HG02970 (cell line): ENCODE results near the gene LAMA1.

Experiments used
- ATAC-seq: cut with Tn5 transposase; IDR thresholded peaks from one replicate; pipeline ENCODE4 v1.9.1; 2021; ENCODE audit warnings: mild to moderate bottlenecking, moderate library complexity, moderate number of reproducible peaks; ENCODE audit not compliant: unreplicated experiment, low FRiP score

The LAMA1 gene

DNA sequence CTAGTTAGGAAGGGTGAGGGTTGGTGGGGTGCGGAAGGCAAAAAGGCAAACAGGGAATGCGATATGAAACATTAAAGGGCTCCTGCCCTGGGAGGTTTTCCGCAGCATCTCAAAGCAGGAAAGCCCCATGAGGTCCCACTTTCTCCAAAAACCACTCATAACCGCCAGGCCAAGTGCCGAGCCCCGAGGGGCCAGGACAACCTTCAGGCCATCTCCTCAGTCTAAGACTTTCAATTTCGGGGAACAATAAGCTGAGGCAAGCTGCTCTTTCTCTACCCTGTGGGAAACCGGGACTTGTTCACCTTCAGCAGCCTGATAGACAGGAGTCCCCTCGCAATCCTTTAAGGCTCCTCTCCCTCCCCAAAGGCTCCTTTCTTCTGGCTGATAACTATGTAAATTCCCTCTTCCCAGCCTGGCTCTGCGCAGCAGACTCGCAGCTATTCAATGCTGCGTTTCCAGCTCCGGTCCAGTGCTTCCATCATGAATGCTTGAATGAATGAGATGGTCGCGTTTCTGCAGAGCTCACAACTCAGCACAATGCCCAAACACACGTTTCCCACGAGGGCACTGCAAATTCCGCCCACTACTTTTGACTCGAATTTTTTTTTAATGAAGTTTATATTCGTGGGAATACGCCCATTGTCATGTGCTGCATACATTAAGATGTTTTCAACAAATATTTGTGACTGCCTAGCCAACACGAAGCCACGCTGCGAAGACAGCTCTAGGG, 1.4 kb downstream of the LAMA1 start:
- ATAC-seq, result no peak

DNA sequence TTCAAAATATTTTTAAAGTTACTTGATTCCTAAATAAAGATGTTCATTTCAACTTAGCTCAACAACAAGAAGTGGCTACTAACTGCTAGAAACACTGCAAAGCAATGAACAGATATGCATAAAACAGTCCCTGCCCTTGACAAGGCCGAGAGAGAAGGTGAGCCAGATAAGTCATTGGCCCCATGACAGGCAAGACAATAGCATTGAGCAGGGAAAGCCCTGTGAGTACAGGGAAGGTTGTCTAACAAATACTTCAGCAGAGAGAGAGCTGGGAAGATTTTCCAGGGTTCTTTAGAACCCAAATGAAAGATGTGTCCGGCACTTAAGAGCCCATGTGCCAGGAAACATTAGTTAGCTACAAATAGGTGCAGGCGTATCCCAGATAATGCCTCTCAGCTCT, 4.7 kb downstream of the LAMA1 start:
- ATAC-seq, result no peak

DNA sequence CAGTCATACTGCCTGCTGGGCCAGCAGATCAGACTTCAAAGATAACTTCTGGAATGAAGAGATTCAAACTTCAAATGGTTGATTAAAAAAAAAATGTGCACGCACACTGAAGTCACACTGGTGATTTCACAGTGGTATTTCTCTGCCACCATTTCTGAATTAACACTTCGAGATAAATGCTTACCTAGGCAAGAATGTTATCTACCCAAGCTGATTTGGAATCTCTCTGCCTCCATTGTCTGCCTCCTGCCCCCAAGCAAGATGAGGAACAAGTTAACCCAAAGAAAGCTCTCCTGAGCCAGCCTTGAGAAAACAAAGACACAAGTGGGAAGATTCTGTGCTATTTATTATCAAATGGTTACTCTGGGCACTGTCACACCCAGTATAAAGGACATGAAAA, 6.5 kb downstream of the LAMA1 start:
- no peak for ATAC-seq

DNA sequence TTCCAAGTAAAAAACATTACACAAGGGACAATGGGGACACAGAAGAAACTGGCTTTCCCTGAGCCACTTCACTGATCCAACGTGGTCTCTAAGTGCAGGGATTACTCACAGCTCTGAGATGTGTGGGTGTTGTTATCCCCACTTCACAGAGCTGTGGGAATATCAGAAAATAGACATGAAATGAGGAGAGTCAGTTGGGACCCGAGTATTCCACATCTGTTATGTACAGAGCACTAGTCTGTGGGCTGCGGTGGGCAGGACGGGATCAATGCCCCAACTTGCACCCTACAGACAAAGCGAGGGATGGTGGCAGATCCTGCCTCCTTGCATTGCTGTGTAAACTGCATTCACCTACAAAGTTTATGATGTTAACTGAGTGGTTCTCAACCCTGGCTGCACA, 11.7 kb downstream of the LAMA1 start:
- no peak for ATAC-seq

DNA sequence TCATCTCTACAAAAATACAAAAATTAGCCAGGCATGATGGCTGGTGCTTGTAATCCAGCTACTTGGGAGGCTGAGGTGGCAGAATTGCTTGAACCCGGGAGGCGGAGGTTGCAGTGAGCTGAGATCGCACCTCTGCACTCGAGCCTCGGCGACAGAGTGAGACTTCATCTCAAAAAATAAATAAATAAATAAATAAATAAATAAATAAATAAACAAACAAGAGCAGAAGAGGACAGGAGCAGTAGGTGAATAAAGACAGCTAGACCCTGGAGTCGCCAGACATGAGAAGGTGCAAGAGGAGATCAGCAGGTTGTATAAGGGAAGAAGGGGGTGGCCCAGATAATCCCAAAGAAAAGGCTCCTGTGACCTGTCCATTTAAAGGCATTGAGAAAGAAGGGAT, 12.3 kb downstream of the LAMA1 start:
- no peak for ATAC-seq

DNA sequence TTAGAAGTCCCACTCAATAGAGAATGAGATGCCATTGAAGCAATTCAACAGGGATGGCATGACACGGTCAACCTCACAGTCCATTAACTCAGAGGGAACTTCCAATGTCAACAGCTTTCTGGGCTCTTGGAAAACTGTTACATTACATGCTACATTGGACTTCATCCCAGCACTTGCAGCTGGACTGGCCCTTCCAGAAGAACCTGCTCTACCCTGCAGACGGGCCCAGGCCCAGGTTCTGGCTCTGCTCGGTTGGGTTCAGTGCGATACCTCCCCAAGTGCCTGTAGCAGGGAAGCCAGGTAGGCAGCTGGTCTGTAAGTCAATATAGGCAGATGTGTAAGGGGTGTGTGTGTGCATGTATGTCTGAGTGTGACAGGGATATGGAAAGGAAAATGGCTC, 12.9 kb downstream of the LAMA1 start:
- ATAC-seq, result no peak

DNA sequence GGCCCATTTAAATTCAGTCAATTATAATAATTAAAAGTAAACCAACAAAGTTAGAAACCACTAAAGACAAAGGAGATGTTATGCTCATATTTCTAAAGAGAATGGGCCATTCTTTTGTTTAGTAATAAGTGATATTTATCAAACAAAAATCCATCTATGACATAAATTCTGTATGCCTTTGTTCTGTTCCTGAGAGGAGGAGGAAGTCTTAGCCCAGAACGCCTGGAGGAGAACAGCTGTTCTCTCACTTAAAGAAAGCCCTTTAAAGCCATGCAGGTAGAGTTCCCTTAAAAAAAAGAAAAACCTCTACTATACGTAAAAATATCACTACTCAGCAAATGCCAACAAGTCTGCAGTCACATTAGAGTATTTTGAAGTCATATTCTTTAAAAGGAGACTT, 15.5 kb downstream of the LAMA1 start:
- no peak for ATAC-seq

DNA sequence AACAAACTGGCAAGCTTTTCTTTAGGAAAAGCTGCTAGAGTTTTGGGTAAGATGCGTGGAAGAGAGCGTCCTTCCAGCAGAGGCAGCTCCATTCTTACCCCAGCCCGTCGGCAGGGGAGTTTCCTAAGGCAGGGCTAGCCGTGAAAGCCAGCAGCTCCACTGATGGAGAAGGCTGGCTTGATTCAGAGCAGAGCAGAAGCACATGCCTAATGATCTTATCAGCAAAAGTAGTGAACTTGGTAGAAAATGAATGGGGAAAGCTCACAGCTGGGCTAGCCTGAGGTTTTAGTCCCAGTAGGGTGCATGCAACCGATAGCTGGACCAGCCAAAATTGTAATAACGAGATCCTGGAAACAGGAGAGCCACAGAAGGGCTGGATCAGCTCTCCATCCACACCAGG, 20.8 kb downstream of the LAMA1 start:
- ATAC-seq, result no peak

DNA sequence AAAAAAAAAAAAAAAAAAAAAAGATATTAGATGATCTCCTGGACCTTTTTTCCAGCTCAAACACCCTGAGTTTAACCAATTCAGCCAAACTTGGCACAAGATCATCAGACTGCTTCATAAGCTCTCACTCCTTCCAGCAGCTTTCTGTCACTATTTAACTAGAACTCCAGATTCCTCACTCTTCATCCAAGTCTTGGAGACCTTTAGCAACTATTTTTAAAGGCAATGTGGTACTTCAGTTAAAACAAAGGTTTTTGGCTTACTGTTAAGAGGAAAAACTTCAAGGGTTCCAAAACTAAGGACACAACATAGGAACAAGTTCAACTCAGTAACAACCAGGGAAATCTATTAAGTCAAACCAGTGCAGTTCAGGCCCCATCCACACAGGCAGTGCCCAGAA, 23.2 kb downstream of the LAMA1 start:
- no peak for ATAC-seq

DNA sequence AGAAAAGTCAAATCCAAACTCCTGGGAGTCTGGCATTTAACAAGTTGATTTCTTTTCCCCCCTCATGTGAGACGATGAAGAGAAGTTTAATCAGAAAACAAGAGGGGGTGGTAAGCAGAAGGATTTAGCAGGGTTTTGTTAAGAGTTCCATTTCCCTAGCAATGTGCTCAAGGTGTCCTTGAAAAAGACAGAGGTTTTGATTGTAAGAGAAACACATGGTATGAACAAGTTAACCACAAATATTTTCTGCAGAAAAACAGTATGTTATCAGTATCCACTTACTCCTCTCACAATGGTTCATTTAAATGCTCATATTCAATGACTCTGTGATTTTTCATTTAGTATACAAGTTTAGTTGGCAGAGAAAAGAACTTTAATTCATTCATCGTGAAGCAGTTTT, 26.8 kb downstream of the LAMA1 start:
- ATAC-seq, result no peak

DNA sequence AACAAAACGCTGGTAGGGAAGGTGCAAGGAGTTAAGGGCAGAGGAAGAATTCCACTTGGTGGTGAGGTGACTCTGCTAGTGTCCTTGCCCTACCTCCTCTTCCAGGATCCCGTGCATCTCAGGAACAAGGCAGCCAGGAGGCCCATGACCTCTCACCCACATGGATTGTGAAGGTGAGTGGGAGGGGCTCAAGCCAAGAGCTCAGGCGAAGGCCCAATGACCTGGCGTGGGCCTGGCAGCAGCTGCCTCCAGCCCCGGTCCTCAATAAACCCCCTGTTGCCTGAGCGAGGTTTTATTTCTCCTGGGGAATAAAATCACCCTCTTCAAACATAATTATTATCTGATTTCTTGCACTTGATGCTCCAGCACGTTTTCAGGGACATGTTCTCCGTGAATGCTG, 28.2 kb downstream of the LAMA1 start:
- ATAC-seq, result no peak

DNA sequence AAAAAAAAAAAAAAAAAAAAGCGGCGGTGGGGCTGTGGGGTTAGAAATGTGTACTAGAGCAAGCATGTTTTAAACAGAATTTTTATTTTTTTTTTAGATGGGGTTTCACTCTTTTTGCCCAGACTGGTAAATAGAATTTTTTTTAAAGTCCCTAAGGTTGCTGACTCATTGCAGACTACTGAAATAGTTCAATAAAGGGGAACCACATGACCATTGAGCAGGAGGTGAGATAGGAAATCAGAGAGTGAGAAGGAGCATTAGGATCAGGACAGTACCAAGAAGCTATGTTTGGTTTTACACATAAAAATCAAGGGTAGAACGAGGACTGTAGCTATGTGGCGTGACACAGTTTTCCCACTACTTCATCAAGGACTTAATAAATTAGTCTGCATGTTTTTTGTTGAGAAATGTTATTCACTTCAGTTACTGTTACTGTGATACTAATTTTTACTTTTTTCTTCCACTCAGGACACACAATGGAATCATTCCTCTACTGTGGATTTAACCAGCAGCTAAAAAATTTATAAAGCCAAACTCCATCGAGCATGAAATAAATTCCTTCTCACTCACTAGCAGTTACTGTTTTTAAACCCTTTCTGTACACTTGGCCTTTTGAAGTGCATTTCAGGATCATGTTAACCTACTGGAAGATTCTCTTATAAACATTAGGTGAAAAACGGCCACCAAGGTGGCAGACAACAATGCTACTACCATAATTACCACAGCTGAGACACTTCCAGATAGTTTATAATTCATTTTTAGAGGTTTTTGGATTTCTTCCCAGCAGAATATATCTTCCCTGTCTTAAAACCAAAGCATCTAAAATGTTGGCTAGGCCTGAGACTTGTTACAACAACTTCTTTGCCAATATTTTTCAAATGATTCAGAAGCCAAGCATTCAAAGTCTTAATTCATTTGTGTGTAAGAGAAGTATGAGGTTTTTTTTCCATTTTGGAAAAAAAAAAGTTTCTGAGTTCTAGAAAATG, 33.2 kb downstream of the LAMA1 start:
- ATAC-seq, result no peak

DNA sequence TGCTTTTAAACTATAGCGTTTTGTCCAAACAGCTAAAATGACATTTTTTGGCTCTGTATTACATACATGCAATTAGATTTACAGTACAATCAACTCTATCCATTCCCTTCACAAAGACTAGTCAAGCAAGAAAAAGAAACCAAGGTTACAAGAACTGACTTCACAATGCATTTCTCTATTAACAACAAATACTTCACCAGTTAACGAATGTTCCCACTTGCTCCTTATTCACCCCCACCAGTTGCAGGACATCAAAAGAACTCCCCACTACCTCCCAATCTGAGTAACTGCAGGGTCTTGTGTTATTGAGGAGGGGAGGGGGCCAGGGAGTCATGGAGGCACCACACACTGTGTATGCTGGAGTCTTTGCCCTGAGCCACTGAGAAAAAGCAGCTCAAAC, 34.9 kb downstream of the LAMA1 start:
- no peak for ATAC-seq

DNA sequence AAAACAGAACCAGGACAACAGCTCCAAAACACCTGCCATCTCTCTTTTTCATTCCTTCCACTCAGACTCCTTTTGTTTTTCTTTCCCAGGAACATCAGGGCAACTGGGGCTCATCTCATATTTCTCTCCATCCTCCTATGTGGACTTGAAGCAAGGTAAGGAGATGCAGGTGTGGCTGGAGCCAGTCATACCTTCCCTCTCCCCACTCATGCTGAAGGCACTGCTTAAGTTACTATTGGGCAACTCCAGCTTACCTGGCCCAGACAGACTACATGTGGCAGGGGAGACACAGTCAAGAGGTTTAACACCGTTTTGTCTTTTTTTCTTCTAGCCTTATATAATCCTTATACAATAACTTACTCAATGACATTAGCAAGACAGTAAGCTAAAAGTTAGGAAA, 38.4 kb downstream of the LAMA1 start:
- no peak for ATAC-seq

DNA sequence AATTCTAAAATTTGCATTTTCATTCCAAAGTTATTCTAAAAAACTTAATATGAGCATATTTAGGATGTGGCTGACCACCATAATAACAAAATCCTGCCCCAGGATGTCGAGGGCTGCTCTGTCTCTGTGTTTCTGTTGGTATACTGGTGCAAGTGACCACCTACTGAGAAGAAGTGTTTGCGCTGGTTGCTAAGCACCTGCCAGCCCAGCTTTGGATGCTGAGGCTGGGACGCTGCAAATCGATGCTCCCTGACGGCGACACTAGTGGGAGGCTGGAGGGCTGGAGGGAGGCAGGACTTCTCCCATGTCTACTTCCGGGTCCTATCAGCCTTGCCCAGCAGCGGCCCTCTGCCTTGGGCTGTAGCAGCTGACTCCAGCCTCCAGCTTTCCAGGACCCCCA, 45.0 kb downstream of the LAMA1 start:
- ATAC-seq, result no peak

DNA sequence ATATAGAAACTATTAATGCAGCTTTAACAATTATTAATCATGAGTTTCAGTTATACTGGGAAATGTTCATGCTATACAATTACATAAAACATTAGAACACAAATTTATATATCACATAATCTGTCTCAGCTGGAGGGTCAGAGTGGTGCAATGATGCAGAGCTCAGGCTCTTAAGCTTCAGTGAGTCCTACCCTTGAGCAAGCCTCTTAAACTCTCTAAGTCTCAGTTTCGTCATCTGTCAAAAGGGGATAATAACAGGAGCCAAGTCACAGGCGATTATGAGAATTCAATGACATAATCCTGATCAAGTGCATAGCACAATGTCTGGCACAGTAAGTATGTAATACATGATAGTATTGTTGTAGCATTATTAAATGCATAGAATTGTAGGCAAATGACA, 46.0 kb downstream of the LAMA1 start:
- ATAC-seq, result no peak

DNA sequence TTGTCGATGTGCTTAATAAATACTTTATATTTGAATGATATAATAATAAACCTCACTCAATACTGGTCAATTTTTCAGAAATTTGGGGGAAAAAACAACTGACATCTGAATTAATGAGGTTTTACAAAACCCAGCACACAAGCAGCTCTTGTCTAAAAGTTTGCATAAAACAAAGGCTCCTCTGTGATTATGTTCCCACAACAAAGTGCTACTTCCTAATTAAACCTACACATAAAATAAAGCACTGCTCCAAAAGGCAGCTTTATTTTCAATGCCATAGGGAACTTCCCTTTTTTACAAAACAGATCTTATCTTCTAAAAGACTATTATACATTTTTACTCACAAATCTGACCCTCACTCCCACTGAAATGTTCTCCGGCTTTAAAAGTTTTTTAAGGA, 47.1 kb downstream of the LAMA1 start:
- ATAC-seq, result no peak

DNA sequence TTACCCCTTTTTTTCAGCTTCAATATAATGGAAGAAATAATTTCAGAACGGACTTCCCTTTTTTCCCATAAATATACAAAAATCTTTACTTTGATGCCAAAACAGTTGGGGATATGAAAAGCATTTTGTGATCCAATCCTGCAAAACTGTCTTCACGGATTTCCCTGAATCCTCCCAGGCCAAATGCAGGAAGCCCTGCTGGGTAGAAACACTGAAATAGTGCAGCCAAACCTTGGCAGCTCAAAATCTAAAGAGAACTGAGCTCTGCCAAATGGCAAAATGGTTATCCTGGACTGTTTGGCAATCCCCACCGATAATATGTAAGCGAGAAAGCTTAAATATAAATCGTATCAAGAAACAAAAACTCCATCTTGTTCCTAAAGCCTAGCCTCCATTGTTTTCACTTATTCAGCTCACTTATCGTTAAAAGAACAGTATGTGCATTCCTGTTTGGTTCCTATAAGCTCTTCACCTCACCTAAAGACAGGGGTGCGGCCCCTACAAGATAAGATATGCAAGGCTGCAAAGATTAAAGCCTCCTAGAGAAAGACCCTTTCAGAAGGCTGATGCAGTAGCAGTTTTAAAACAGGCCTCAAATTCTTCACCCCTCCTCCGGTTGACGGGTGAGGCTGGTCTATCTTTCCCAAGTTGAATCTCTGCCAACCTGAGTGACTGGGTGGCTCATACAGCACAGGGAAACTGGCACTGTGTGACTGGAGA, 48.6 kb downstream of the LAMA1 start:
- ATAC-seq, result no peak

DNA sequence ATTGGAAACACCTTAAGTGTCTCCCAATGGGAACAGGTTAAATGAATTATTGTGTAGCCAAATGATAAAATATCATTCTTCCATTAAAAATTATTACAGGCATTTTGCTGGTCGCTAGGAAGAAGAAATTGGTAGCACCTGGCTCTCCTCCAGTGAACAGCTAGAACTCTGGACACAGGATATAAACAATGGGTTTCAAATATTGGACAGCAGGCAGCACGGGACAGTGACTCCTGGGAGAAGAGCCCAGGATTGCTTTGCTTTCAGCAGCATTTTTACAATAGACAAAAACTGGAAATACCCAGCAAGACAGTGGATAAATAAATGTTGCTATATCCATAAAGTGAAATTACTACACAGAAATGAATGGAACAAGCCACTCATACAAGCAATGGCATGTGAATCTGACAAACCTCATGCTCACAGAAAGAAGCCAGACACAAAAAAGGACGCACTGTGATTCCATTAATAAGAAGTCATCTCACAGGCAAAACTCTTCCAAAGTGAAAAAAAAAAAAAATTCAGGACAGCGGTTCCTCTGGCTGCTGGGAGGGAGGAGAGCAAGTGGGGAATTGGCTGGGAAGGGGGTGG, 50.5 kb downstream of the LAMA1 start:
- no peak for ATAC-seq

DNA sequence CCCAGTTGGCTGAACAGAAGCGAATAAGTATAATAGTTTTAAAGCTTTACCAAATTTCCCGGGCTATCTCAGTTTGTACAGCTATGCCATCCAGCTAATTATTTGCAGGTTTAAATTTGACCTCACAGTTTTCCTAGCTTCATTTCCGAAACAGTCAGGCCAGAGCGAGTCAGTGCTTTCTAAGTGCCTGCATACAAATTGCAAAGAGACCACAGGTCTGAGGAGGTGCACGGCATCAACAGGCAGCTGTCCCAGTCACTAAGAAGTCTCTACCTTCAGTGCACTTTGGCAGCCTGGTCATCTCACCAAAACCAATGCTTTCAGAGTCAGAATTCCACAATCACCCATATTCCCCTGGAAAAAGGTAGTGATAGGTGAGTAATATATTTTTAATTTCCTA, 51.9 kb downstream of the LAMA1 start:
- no peak for ATAC-seq

DNA sequence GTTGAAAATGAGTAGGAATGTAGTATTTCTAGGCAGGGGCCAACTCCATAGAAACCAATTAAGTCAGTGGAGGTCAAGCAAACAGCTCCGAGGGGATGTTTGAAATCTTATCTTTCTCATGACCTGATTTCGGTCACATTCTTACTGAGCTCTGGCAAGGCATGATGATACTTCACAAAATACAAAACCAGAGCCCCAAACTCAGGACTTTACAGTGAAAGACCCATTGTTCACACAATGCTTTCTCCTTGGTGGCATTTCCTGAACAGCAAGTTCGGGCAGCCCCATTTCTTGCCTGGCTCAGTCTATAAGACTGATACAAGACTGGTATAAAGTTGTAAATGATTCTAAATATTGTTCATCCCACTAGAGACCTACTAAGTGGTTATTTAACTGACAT, 53.3 kb downstream of the LAMA1 start:
- ATAC-seq, result no peak
